MCF 10A (cell line): ENCODE measurements around the gene CEP19. TPM values are rescaled to one million over a fixed set of nuclear protein-coding genes. Genes with fewer than 3 reads are reported as not detected.
"Not testable (repeated sequence)": the region's sequence is repeated elsewhere in the genome, so short reads cannot be mapped to it uniquely, and the experiment has no call there.

Experiments
- BruUV-seq: library from RNA; stranded (reverse); fragments of 400-500 nt; replicated peaks from 2 replicates; lab custom pipeline; 2021; lab: Mats Ljungman, UMichigan
- CTCF ChIA-PET: fragments of 300-600 bp; sonication (Branson Sonifier 250); formaldehyde crosslinking; extraction: SDS; loops from one replicate; lab custom pipeline; 2021; ENCODE audit warnings: antibody characterized with exemption, inconsistent platforms; lab: Yijun Ruan, JAX
- POLR2A ChIA-PET: fragments of 300-600, 350-650 bp; sonication (Branson Sonifier 250); formaldehyde crosslinking; extraction: SDS; loops from one replicate; lab custom pipeline; 2020; ENCODE audit warnings: antibody characterized with exemption, inconsistent platforms; lab: Yijun Ruan, JAX
- DNase-seq: peaks from one replicate; pipeline ENCODE4 v3.0.0-alpha.2; 2018; ENCODE audit not compliant: unreplicated experiment
- H3K27ac Mint-ChIP-seq: one replicate; pipeline ENCODE4 v1.8.0; 2022; ENCODE audit warnings: mild to moderate bottlenecking, low read depth, mixed read lengths; ENCODE audit not compliant: unreplicated experiment
- H3K27me3 Mint-ChIP-seq: one replicate; pipeline ENCODE4 v1.8.0; 2022; ENCODE audit warnings: mixed read lengths; ENCODE audit not compliant: insufficient read depth, unreplicated experiment
- H3K36me3 Mint-ChIP-seq: one replicate; pipeline ENCODE4 v1.8.0; 2022; ENCODE audit warnings: mild to moderate bottlenecking, moderate library complexity, mixed read lengths; ENCODE audit not compliant: insufficient read depth, unreplicated experiment
- H3K4me1 Mint-ChIP-seq: one replicate; pipeline ENCODE4 v1.8.0; 2022; ENCODE audit warnings: mixed read lengths; ENCODE audit not compliant: insufficient read depth, unreplicated experiment
- H3K4me3 Mint-ChIP-seq: one replicate; pipeline ENCODE4 v1.8.0; 2022; ENCODE audit warnings: mild to moderate bottlenecking, moderate library complexity, mixed read lengths; ENCODE audit not compliant: unreplicated experiment
- H3K9me3 Mint-ChIP-seq: one replicate; pipeline ENCODE4 v1.8.0; 2022; ENCODE audit warnings: mixed read lengths; ENCODE audit not compliant: unreplicated experiment
- intact Hi-C: fragments of 100-400 bp; cut with micrococcal nuclease; formaldehyde crosslinking; loops from 2 replicates; pipeline ENCODE4 v1.14.1; 2022
- total RNA-seq: library from RNA; stranded (reverse); gene quantifications from 2 replicates; pipeline ENCODE4 v1.2.3, GENCODE V29; 2022
- TF ChIP-seq, protein P1 (sequence below): fragments of 200-600 bp; IDR thresholded peaks from one replicate; pipeline ENCODE4 v1.8.0; 2022; ENCODE audit warnings: antibody characterized with exemption, mild to moderate bottlenecking; ENCODE audit not compliant: unreplicated experiment

Gene CEP19
- total RNA-seq, 1 experiment from 2014 or later = 1.8 TPM

DNA sequence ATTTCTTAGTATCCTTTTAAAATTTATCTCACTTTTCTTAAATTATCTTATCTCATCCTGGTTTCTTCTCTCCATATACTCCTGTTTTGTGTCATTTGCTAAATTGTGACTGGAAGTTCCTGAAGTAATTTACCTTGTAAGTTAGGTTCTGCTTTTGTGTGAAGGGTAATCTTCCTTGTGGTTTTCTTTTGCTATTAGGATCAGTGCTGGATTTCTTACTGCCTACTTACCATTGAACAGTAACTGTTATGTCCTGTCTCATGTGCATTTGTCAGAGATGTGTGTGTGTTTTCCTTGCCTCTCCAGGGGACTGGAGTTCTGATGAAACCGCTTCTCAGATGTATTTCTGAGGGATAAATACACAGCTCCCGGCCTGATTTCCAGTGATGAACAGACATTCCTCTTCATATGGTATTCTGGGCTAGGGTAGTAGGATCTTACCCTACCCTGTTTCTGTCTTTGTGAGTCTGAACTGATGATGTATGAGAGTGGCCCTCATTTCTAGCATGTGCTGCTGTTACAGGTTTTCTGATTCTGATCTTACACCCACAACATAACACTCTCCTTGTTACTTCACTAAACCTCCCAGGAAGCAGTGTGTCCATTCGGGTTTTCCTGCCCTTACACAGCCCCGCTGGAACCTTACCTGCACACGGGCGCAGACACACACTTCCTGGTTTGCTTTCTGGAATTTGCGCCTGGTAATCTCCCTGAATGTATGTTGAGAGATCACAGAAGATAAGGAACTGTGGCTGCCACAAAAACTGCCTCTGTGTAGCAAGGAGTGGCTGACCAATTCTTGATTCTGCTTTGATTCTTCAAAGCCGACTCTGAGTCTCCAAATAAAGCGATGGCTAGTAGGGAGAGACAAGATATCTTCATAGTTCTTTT is 42.3 kb upstream of the CEP19 start:
- no peak for DNase-seq
- peaks cover 41% of the 10 kb centered on the region for H3K36me3 Mint-ChIP-seq
- no peak overlapping the region for H3K4me3 Mint-ChIP-seq
- peaks cover 10% of the 10 kb centered on the region for H3K9me3 Mint-ChIP-seq
- H3K27me3 Mint-ChIP-seq = no peaks in the 10 kb centered on the region
- H3K4me1 Mint-ChIP-seq = peaks cover 28% of the 10 kb centered on the region
- TF ChIP-seq, protein P1, sequence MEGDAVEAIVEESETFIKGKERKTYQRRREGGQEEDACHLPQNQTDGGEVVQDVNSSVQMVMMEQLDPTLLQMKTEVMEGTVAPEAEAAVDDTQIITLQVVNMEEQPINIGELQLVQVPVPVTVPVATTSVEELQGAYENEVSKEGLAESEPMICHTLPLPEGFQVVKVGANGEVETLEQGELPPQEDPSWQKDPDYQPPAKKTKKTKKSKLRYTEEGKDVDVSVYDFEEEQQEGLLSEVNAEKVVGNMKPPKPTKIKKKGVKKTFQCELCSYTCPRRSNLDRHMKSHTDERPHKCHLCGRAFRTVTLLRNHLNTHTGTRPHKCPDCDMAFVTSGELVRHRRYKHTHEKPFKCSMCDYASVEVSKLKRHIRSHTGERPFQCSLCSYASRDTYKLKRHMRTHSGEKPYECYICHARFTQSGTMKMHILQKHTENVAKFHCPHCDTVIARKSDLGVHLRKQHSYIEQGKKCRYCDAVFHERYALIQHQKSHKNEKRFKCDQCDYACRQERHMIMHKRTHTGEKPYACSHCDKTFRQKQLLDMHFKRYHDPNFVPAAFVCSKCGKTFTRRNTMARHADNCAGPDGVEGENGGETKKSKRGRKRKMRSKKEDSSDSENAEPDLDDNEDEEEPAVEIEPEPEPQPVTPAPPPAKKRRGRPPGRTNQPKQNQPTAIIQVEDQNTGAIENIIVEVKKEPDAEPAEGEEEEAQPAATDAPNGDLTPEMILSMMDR = no peak
- intact Hi-C loops = no loop called here
- POLR2A ChIA-PET = interaction anchor here (0.6 kb wide), 1 partner anchor 185 kb away, joined by 3 read pairs; no protein-coding TSS in a partner anchor
- peak overlapping the region; percentile 66 for H3K27ac Mint-ChIP-seq
- no TSS peak for BruUV-seq
- CTCF ChIA-PET = interaction anchor here (1.0 kb wide), 1 partner anchor 112 kb away, joined by 5 read pairs; no protein-coding TSS in a partner anchor

DNA sequence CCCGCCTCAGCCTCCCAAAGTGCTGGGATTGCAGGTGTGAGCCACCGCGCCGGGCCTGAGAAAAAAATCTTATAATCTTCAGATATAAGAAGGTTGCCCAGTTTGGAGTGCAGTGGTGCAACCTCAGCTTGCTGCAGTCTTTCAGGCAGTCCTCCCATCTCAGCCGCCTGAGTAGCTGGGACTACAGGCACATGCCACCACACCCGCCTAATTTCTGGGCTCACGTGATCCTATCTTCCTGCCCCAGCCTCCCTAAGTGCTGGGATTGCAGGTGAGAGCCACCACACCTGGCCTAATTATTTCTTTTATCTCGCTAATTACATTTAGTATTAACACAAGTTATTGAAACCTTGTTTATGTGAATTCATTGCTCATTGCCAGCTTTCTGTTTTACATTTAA is 41.2 kb upstream of the CEP19 start:
- no TSS peak for BruUV-seq
- H3K36me3 Mint-ChIP-seq = peaks cover 41% of the 10 kb centered on the region
- CTCF ChIA-PET = no interaction called here

DNA sequence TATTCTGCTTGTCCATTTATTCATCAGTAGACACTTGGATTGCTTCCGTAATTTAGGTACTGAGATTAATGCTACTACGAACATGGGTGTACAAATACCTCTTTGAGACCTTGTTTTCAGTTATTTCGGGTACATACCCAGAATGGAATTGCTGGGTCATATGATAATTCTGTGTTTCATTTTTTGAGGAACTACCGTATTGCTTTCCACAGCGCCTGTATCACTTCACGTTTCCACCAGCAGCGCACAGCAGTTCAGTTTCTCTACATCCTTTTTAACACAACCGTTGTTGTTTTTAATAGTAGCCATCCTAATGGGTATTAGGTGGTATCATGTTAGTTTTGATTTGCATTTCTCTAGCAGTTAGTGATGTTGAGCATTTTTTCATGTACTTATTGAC is 37.1 kb upstream of the CEP19 start:
- Mint-ChIP-seq H3K4me1 (peaks cover 11% of the 10 kb centered on the region), H3K27ac (no peak overlapping the region), H3K9me3 (no peaks in the 10 kb centered on the region), H3K4me3 (no peak overlapping the region), H3K27me3 (no peaks in the 10 kb centered on the region), H3K36me3 (peaks cover 35% of the 10 kb centered on the region)
- no peak for DNase-seq
- ChIA-PET CTCF (no interaction called here), POLR2A (no interaction called here)
- TF ChIP-seq, protein P1 = no peak
- intact Hi-C loops = no loop called here
- BruUV-seq = no TSS peak

More for the DNA sequence above, 41.2 kb upstream of the CEP19 start:
- Mint-ChIP-seq H3K4me3 (no peak overlapping the region), H3K27me3 (no peaks in the 10 kb centered on the region), H3K9me3 (peaks cover 10% of the 10 kb centered on the region), H3K27ac (no peak overlapping the region), H3K4me1 (peaks cover 32% of the 10 kb centered on the region)
- TF ChIP-seq, protein P1 = no peak
- DNase-seq = no peak
- POLR2A ChIA-PET = interaction anchor here (0.6 to 2.2 kb wide), 3 partner anchors 10 to 18 kb away, joined by 3 to 20 read pairs (median 3); partner anchors contain the start of gene PAK2
- intact Hi-C loops = no loop called here

DNA sequence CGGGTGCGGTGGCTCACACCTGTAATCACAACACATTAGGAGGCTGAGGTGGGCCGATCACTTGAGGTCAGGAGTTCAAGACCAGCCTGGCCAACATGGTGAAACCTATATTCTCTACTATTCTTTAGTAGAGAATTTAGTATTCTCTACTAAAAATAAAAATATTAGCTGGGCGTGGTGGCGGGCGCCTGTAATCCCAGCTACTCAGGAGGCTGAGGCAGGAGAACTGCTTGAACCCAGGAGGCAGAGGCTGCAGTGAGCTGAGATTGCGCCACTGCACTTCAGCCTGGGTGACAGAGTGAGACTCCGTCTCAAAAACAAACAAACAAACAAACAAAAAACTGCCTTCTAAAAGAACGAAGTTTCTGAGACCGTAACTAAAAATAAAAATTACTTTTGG is 31.5 kb upstream of the CEP19 start:
- intact Hi-C loops = loop anchor here (5.0 kb wide), 1 partner anchor 64 kb away; no protein-coding TSS in a partner anchor
- not testable (repeated sequence) for H3K9me3 Mint-ChIP-seq
- POLR2A ChIA-PET = interaction anchor here (0.6 to 1.9 kb wide), 5 partner anchors 21 to 199 kb away, joined by 3 to 7 read pairs (median 3); partner anchors contain the start of gene NCBP2

More for the DNA sequence above, 31.5 kb upstream of the CEP19 start:
- DNase-seq, H3K27ac Mint-ChIP-seq, CTCF ChIA-PET, H3K4me3 Mint-ChIP-seq, BruUV-seq, H3K27me3 Mint-ChIP-seq: not testable (repeated sequence)
- Mint-ChIP-seq H3K4me1 (peaks cover 16% of the 10 kb centered on the region), H3K36me3 (peaks cover 13% of the 10 kb centered on the region)
